ENCODE results near the gene RAMP3.

The RAMP3 gene

GRCh38 chr7:45223078-45223477, 65.5 kb downstream of the RAMP3 start:
- no peak for DNase-seq (ENCODE audit: low read depth in 2 of 2)

GRCh38 chr7:45223728-45224630, 66.4 kb downstream of the RAMP3 start:
- DNase-seq (ENCODE audit: low read depth in 2 of 2): no peak

- no peak for DNase-seq (ENCODE audit: low read depth in 2 of 2)
Measured at GRCh38 chr7:45224832-45225231, 67.2 kb downstream of the RAMP3 start.

- no peak for DNase-seq (ENCODE audit: low read depth in 2 of 2)
Measured at GRCh38 chr7:45225311-45225947, 67.8 kb downstream of the RAMP3 start.

GRCh38 chr7:45225948-45226335, 68.4 kb downstream of the RAMP3 start:
- DNase-seq (ENCODE audit: low read depth in 2 of 2): no peak

- DNase-seq (ENCODE audit: low read depth in 2 of 2): no peak
Measured at GRCh38 chr7:45229156-45229920, 71.7 kb downstream of the RAMP3 start.

GRCh38 chr7:45230083-45230482, 72.5 kb downstream of the RAMP3 start:
- no peak for DNase-seq (ENCODE audit: low read depth in 2 of 2)

GRCh38 chr7:45230611-45231165, 73.1 kb downstream of the RAMP3 start:
- DNase-seq (ENCODE audit: low read depth in 2 of 2): no peak

- no peak for DNase-seq (ENCODE audit: low read depth in 2 of 2)
Measured at GRCh38 chr7:45233249-45233775, 75.7 kb downstream of the RAMP3 start.

All from stimulated activated CD4-positive, alpha-beta T cell treated with anti-CD3 and anti-CD28 coated beads, Interleukin-4, amount 100 ng/mL, for 48 hours (primary cell).